ENCODE results near the gene ZNF292.

GRCh38 chr6:87214831-87215230, 59.5 kb downstream of the ZNF292 start:
- TF ChIP-seq CTCF (IDR thresholded peaks at IDR 0.05): no peak
- TF ChIP-seq POLR2A (IDR thresholded peaks at IDR 0.05): no peak

Measured in esophagus squamous epithelium (tissue), 4 donors.